Measurements from ENCODE around the gene RASSF3.

Gene RASSF3

DNA sequence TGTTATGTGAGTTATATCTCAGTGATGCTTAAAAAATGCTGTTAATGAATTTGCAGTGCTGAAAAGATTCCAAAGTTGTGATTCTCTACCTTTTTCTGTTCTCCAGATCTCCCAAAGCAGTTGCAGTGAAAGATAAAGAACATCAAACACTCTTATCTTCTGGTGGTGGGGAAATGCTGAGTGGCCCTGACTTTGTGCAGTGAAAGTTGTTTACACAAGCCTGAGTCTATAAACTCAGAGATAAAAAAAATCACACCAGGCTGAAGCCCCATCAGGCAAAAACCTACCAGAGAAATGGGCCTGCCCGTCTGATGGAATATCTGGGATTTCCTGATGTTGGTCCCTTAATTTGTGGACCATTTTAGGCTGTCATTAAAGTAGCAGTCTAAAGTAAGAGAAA, 46.1 kb downstream of the RASSF3 start:
- no peak overlapping the region for H3K4me3 ChIP-seq (ENCODE audit: low read depth, low read length)
- no peak for DNase-seq (ENCODE audit: low read depth, low spot score)
- TF ChIP-seq, protein P1, sequence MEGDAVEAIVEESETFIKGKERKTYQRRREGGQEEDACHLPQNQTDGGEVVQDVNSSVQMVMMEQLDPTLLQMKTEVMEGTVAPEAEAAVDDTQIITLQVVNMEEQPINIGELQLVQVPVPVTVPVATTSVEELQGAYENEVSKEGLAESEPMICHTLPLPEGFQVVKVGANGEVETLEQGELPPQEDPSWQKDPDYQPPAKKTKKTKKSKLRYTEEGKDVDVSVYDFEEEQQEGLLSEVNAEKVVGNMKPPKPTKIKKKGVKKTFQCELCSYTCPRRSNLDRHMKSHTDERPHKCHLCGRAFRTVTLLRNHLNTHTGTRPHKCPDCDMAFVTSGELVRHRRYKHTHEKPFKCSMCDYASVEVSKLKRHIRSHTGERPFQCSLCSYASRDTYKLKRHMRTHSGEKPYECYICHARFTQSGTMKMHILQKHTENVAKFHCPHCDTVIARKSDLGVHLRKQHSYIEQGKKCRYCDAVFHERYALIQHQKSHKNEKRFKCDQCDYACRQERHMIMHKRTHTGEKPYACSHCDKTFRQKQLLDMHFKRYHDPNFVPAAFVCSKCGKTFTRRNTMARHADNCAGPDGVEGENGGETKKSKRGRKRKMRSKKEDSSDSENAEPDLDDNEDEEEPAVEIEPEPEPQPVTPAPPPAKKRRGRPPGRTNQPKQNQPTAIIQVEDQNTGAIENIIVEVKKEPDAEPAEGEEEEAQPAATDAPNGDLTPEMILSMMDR (IDR thresholded peaks at IDR 0.05; ENCODE audit: low read depth, low read length), result no peak
- in situ Hi-C loops (cut with HindIII; ENCODE audit: low sequenced_read_pairs), result no loop called here

DNA sequence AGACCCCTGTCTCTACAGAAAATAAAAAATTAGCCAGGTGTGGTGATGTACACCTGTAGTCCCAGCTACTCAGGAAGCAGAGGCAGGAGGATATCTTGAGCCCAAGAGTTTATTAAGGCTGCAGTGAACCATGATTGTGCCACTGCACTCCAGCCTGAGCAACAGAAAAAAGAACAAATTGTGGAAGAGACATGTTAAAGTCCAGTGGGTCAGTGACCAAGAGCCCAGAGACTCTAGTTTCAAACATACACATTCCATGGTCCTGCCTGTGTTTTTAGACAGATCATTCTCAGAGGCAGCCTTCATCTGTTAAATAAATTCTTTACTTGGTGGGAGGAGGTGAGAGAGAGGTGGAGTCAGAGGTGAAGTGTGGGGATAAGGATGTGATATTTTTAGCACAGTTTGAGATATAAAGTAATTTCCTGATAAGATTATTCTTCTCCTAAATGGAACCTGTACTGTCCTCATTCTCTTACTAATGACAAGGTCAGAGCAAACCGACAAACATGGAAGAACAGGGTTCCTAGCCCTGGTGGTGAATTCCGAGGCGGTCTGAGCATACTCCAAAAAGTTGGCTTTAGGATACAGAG, 48.7 kb downstream of the RASSF3 start:
- TF ChIP-seq, protein P1 (IDR thresholded peaks at IDR 0.05; ENCODE audit: low read depth, low read length), result no peak
- in situ Hi-C loops (cut with HindIII; ENCODE audit: low sequenced_read_pairs), result no loop called here
- H3K4me3 ChIP-seq (ENCODE audit: low read depth, low read length), result no peak overlapping the region

DNA sequence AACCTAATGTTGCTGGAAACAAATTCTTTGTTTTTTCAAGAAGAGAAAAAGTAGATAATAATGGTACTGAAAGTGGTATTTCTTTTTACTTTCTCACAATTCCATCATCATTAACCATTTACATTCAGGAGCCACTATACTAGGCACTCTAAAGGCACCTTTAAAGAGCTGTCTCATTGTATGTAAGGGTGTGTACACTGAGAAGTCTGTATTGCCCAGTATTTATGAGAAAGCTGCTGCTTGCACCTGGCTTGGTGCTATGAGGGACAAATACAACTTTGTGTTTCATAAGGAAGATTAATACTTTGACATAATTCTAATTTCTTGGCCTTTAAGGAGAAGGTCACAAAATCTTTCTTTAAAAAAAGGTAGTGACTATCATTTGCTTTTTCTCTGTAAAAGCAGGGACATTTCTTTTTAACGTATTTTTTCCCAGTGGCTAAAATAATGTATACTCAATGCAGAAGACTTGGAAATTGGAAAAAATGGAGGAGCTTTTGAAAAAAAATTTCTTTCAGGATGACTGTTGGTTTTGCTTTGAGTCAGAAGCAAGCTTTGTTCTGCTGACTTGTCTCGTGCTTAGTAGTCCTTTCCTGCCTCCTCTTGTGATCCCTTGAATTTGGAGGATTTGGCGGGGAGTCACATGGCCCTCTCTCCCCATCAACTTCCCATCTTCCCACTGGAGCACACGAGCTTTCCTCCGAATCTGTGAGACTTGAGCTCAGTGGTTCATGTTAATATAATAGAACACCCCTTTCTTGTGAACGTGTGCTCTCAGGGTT, 50.1 kb downstream of the RASSF3 start:
- in situ Hi-C loops (cut with HindIII; ENCODE audit: low sequenced_read_pairs), result no loop called here
- TF ChIP-seq, protein P1 (IDR thresholded peaks at IDR 0.05; ENCODE audit: low read depth, low read length), result no peak
- DNase-seq (ENCODE audit: low read depth, low spot score), result no peak
- H3K4me3 ChIP-seq (ENCODE audit: low read depth, low read length), result no peak overlapping the region

More for the DNA sequence above, 48.7 kb downstream of the RASSF3 start:
- no peak for DNase-seq (ENCODE audit: low read depth, low spot score)

DNA sequence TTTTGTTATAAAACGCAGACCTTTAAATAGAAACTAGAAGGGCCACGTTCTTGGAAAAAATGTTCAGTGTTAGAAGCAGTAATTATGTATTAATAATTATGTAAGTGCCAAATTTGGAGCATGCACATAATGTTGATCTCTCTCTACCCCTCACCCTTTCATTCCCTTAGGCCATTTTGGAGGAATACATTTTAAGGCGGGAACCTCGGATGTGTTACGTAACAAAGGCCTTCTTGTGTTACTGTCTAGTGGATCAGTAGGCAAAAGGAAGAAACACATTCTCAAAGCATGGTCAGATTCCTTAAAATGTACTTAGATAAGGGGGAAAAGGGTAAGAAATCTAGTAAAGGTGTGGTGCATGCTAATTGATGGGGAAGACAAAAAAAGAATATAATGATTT, 52.7 kb downstream of the RASSF3 start:
- no peak for DNase-seq (ENCODE audit: low read depth, low spot score)
- in situ Hi-C loops (cut with HindIII; ENCODE audit: low sequenced_read_pairs), result no loop called here

DNA sequence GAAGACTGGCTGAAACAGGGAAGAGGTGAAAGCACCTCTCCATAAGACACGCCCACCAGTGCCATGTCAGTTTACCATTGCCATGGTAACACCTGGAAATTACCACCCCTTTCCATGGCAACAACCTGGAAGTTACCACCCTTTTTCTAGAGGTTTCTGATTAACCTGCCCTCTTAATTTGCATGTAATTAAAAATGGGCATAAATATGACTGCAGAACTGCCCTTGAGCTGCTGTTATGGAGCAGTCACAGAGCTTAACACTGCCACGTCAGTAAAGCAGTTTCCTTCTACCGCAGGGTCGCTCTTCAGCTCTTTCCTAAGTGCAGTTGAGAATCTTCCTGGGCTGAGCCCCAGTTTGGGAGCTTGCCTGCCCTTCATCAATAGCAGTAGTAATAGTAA, 55.2 kb downstream of the RASSF3 start:
- H3K4me3 ChIP-seq (ENCODE audit: low read depth, low read length), result no peak overlapping the region

More for the DNA sequence above, 52.7 kb downstream of the RASSF3 start:
- H3K4me3 ChIP-seq (ENCODE audit: low read depth, low read length), result no peak overlapping the region
- TF ChIP-seq, protein P1 (IDR thresholded peaks at IDR 0.05; ENCODE audit: low read depth, low read length), result no peak

DNA sequence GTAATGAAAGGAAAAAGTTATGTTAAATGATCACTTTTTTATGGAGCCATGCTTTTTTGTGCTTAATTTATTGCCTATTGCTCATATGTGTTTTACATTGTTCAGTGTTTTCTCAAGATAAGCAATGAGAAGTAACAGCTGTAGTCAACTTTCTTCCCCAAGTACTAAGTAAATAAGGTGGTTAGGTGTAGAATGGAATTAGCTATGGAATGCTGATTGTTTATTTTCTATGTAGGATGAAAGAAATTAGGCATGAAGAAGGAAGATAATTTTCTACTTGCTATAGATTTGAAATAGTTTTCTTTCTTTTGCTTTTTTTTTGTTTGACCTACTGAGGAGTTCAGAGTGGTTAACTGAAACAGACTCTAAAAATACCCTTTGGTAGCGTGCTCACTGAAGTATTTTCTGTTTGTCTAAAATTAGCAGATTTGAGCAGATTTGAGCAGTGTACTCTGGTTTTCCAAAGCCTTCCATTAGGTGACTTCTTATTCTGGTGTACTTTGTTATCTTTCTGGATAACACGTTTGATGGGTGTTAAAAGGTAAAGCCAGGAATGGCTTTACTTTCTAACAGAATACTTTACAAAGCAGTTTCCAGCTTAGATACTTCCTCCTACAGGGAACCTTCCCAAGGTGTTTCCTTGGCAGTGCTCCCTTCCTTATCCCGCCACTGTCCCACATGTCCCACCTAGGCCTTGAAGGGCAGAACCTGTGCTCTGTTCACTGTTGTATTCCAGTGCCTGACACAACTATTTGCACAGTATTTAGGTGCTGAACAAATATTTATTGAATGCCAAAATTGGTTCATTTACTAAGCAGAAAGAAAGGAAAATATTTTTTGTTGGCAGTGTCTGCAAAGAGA, 56.0 kb downstream of the RASSF3 start:
- H3K4me3 ChIP-seq (ENCODE audit: low read depth, low read length), result no peak overlapping the region
- in situ Hi-C loops (cut with HindIII; ENCODE audit: low sequenced_read_pairs), result no loop called here
- TF ChIP-seq, protein P1 (IDR thresholded peaks at IDR 0.05; ENCODE audit: low read depth, low read length), result no peak
- peak; percentile 38 for DNase-seq (ENCODE audit: low read depth, low spot score)

More for the DNA sequence above, 55.2 kb downstream of the RASSF3 start:
- TF ChIP-seq, protein P1 (IDR thresholded peaks at IDR 0.05; ENCODE audit: low read depth, low read length), result no peak
- in situ Hi-C loops (cut with HindIII; ENCODE audit: low sequenced_read_pairs), result no loop called here
- no peak for DNase-seq (ENCODE audit: low read depth, low spot score)
